Measurements from ENCODE around the gene RBM10.

Gene RBM10

GRCh38 chrX:47166126-47166525, 21.1 kb downstream of the RBM10 start:
- Mint-ChIP-seq H3K36me3 (peaks cover 12 to 18% of the 10 kb centered on the region in 2 donors), H3K27me3 (peaks cover 0 to 12% of the 10 kb centered on the region in 2 donors), H3K9me3 (no peaks in the 10 kb centered on the region), H3K27ac (no peak overlapping the region), H3K4me3 (no peak overlapping the region), H3K4me1 (peaks cover 0 to 7% of the 10 kb centered on the region in 2 donors)
- DNase-seq (no peak), ATAC-seq (replicated peaks) (no peak)

DNA sequence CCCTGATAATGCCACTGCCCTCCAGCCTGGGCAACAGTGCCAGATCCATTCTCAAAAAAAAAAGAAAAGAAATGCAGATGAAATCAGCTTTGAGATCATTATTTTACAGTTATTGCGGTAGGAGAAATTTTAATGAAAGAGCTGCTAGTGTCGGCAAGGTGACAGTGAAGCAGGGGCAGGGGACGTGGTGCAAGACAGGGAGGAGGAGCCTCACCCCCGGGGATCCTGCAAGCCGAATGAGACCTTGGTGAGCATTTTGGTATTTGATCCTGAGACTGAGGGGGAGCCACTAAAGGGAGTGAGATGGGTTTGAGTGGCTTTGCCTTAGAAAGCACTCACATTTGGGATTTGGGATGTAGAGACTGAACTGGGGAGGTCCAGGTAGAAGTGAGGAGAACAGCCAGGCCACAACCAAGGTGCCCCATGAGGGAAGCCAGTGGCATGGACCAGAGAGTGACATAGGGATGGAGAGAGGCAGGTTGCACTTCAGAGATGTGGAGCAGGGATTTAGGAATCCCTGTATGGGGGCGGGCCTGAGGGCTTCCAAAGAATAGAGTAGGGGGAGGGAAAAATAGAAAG, 23.6 kb downstream of the RBM10 start:
- no peak overlapping the region for H3K4me3 Mint-ChIP-seq
- peaks cover 0 to 18% of the 10 kb centered on the region in 2 donors for H3K27me3 Mint-ChIP-seq
- peaks cover 0 to 7% of the 10 kb centered on the region in 2 donors for H3K4me1 Mint-ChIP-seq
- DNase-seq: no peak
- H3K9me3 Mint-ChIP-seq: no peaks in the 10 kb centered on the region
- no peak overlapping the region for H3K27ac Mint-ChIP-seq
- ATAC-seq (replicated peaks): no peak
- H3K36me3 Mint-ChIP-seq: peaks cover 10 to 23% of the 10 kb centered on the region in 2 donors

GRCh38 chrX:47169273-47169672, 24.3 kb downstream of the RBM10 start:
- H3K27me3 Mint-ChIP-seq: peaks cover 0 to 24% of the 10 kb centered on the region in 2 donors
- peaks cover 0 to 7% of the 10 kb centered on the region in 2 donors for H3K4me1 Mint-ChIP-seq
- H3K27ac Mint-ChIP-seq: no peak overlapping the region
- DNase-seq: no peak
- H3K4me3 Mint-ChIP-seq: no peak overlapping the region
- H3K9me3 Mint-ChIP-seq: no peaks in the 10 kb centered on the region
- H3K36me3 Mint-ChIP-seq: peaks cover 12 to 27% of the 10 kb centered on the region in 2 donors
- ATAC-seq (replicated peaks): no peak

DNA sequence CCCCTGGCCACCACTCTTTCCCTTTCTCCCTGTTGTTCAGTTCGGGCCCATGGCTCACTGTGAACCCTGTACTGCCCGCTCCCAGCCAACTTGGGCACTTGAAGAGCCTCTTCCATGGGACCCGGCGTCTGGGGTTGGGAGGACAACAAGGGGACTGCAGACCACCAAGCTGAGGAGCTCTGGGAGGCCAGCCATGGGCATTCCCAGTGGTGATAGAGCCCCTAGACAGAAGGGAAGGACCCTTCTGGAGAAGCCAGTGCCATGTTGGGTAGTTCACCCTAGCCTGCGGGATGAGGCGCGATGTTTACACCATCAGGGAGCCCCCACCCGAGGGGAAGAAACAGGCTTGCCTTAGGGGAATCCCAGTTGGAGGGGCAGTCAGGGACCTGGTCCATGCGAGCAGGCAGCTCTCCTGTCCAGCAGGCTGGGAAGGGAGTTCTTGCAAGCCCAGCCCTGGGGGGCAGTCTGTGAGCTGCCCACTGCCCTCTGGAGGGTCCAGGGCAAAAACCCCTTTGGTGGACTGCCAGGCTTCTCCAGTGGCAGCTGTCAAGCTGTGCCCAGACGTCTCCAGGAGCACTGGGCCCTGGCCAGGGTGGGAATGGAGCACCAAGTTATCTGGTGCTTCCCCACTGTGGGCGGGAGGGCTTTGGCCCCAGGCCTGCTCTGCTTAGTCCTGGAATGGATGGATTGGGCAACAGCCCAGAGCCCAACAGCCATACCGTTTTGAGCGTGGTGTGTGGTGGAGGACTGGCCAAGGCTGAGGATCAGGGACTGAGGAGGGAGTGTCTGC, 24.9 kb downstream of the RBM10 start:
- Mint-ChIP-seq H3K27me3 (peaks cover 0 to 29% of the 10 kb centered on the region in 2 donors), H3K27ac (no peak overlapping the region), H3K4me3 (no peak overlapping the region), H3K4me1 (peaks cover 0 to 7% of the 10 kb centered on the region in 2 donors), H3K9me3 (no peaks in the 10 kb centered on the region), H3K36me3 (peaks cover 7 to 26% of the 10 kb centered on the region in 2 donors)
- ATAC-seq (replicated peaks): no peak
- no peak for DNase-seq

DNA sequence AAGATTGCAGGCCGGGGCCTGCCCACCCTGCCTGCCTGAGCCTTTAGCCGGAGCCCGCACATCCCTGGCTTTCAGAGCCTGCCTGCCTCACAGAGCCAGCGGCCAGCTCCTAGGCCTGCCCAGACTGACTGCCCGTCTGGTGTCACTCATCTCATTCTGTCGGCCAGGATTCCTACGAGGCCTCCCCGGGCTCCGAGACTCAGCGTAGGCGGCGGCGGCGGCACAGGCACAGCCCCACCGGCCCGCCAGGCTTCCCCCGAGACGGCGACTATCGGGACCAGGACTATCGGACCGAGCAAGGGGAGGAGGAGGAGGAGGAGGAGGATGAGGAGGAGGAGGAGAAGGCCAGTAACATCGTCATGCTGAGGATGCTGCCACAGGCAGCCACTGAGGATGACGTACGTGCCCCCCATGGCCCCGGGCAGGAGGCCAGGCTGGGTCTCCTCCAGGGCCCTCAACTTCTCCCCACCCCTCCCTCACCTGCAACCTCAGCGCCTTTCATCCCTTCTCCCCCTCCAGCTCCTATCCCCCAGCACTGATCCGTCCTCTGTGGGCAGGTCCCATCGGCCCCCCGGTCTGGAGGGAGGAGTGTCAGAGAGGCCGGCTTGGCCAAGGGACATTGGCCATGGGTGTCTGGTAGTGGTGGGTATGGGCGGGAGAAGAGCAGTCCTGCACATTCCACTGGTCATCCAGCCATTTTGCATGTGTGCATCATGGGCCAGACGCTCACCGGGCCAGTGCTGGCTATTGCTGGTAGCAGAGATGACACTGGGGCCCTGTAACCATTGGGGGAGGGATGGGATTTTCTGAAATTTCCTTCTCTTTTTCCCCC, 26.1 kb downstream of the RBM10 start:
- H3K4me3 Mint-ChIP-seq: no peak overlapping the region
- peaks cover 2 to 7% of the 10 kb centered on the region in 2 donors for H3K4me1 Mint-ChIP-seq
- DNase-seq (no peak), ATAC-seq (replicated peaks) (no peak)
- H3K27ac Mint-ChIP-seq: no peak overlapping the region
- peaks cover 0 to 34% of the 10 kb centered on the region in 2 donors for H3K27me3 Mint-ChIP-seq
- no peaks in the 10 kb centered on the region for H3K9me3 Mint-ChIP-seq
- H3K36me3 Mint-ChIP-seq: peaks cover 10 to 29% of the 10 kb centered on the region in 2 donors

GRCh38 chrX:47171996-47172395, 27.0 kb downstream of the RBM10 start:
- Mint-ChIP-seq H3K27ac (no peak overlapping the region), H3K9me3 (no peaks in the 10 kb centered on the region), H3K27me3 (peaks cover 0 to 41% of the 10 kb centered on the region in 2 donors), H3K4me1 (peaks cover 6 to 7% of the 10 kb centered on the region in 2 donors), H3K4me3 (no peak overlapping the region), H3K36me3 (peaks cover 14 to 36% of the 10 kb centered on the region in 2 donors)
- ATAC-seq (replicated peaks) (no peak), DNase-seq (no peak)

- no peak overlapping the region for H3K4me3 Mint-ChIP-seq
- H3K27me3 Mint-ChIP-seq: peaks cover 0 to 41% of the 10 kb centered on the region in 2 donors
- H3K36me3 Mint-ChIP-seq: peaks cover 14 to 36% of the 10 kb centered on the region in 2 donors
- DNase-seq (no peak), ATAC-seq (replicated peaks) (no peak)
- no peak overlapping the region for H3K27ac Mint-ChIP-seq
- H3K4me1 Mint-ChIP-seq: peaks cover 6 to 7% of the 10 kb centered on the region in 2 donors
- no peaks in the 10 kb centered on the region for H3K9me3 Mint-ChIP-seq
Observed at GRCh38 chrX:47172549-47172948, 27.5 kb downstream of the RBM10 start.

GRCh38 chrX:47172971-47173792, 28.2 kb downstream of the RBM10 start:
- H3K36me3 Mint-ChIP-seq: peaks cover 18 to 41% of the 10 kb centered on the region in 2 donors
- H3K27me3 Mint-ChIP-seq: peaks cover 0 to 46% of the 10 kb centered on the region in 2 donors

GRCh38 chrX:47174376-47174775, 29.4 kb downstream of the RBM10 start:
- Mint-ChIP-seq H3K36me3 (peaks cover 22 to 43% of the 10 kb centered on the region in 2 donors), H3K27ac (peak overlapping the region; percentile 72), H3K4me3 (no peak overlapping the region), H3K27me3 (peaks cover 0 to 47% of the 10 kb centered on the region in 2 donors), H3K9me3 (no peaks in the 10 kb centered on the region), H3K4me1 (peaks cover 0 to 6% of the 10 kb centered on the region in 2 donors)
- DNase-seq (no peak), ATAC-seq (replicated peaks) (no peak)

More at GRCh38 chrX:47172971-47173792, 28.2 kb downstream of the RBM10 start:
- ATAC-seq (replicated peaks) (no peak), DNase-seq (no peak)
- H3K27ac Mint-ChIP-seq: peak overlapping the region; percentile 26
- no peak overlapping the region for H3K4me3 Mint-ChIP-seq
- H3K9me3 Mint-ChIP-seq: no peaks in the 10 kb centered on the region
- H3K4me1 Mint-ChIP-seq: peaks cover 6 to 7% of the 10 kb centered on the region in 2 donors

- H3K36me3 Mint-ChIP-seq: peaks cover 25 to 46% of the 10 kb centered on the region in 2 donors
- H3K4me3 Mint-ChIP-seq: no peak overlapping the region
- H3K4me1 Mint-ChIP-seq: peaks cover 0 to 6% of the 10 kb centered on the region in 2 donors
- peak overlapping the region; percentile 72 for H3K27ac Mint-ChIP-seq
- H3K9me3 Mint-ChIP-seq: no peaks in the 10 kb centered on the region
- H3K27me3 Mint-ChIP-seq: peaks cover 0 to 51% of the 10 kb centered on the region in 2 donors
- ATAC-seq (replicated peaks) (no peak), DNase-seq (no peak)
Observed at GRCh38 chrX:47174846-47175587, 30.0 kb downstream of the RBM10 start.

DNA sequence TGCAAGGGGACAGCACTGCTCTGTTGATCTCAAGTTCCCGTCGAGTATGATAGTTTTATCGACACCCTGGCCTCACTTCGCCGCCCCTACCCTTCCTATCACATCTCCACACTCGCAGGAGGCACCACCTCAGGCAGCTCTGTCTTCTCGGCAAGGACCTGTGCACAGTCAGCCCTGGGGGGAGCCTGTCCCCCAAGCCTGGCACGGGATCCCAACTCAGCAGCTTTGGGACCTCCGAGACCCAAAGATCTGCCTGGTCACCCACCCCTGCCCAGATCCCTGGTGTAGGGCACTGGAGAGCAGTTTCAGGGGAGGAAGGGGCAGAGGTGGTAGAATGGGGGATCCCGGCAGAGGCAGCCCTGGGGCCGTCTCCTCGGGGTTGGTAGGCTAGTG, 30.6 kb downstream of the RBM10 start:
- ATAC-seq (replicated peaks): no peak
- peaks cover 0 to 6% of the 10 kb centered on the region in 2 donors for H3K4me1 Mint-ChIP-seq
- H3K4me3 Mint-ChIP-seq: no peak overlapping the region

DNA sequence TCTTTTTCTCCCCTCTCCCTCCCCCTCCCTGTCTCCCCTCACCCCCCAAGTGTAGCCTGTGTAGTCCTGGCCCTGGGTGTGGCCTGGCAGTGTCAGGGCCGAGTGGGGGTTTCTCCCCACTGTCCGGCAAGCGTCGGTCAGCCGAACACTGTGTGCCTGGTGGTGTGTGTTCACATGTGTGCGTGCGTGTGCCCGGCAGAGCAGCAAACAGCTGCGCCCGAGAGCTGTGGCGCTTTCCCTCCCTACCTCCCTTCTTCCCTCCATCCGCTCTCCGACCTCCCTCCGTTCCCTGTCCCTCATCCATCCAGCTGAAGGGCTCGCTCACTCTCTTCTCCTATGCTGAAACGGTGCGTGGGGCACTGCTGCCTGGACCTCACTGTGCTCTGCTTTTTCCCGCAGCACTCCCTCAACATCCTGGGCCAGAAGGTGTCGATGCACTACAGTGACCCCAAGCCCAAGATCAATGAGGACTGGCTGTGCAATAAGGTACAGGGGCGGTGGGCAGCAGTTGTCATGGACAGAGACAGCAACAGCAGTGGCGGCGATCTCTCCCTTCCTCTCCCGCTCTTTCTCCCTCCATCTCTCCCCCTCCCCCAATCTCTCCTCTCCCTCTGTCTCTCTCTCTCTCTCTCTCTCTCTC, 31.2 kb downstream of the RBM10 start:
- peak overlapping the region; percentile 42 for H3K27ac Mint-ChIP-seq
- ATAC-seq (replicated peaks): no peak
- no peak overlapping the region for H3K4me3 Mint-ChIP-seq
- H3K27me3 Mint-ChIP-seq: peaks cover 0 to 52% of the 10 kb centered on the region in 2 donors
- peaks cover 0 to 6% of the 10 kb centered on the region in 2 donors for H3K4me1 Mint-ChIP-seq
- H3K9me3 Mint-ChIP-seq: no peaks in the 10 kb centered on the region
- peaks cover 26 to 51% of the 10 kb centered on the region in 2 donors for H3K36me3 Mint-ChIP-seq
- DNase-seq: no peak

More for the DNA sequence above, 30.6 kb downstream of the RBM10 start:
- Mint-ChIP-seq H3K27me3 (peaks cover 0 to 51% of the 10 kb centered on the region in 2 donors), H3K36me3 (peaks cover 26 to 50% of the 10 kb centered on the region in 2 donors), H3K9me3 (no peaks in the 10 kb centered on the region), H3K27ac (no peak overlapping the region)
- DNase-seq: no peak
